GM12874 (cell line): Measurements from ENCODE around the gene PBX1.

ENCODE experiments used
- TF ChIP-seq, protein P1 (sequence below): IDR thresholded peaks from 2 replicates; pipeline ENCODE4 v1.5.1; 2011; ENCODE audit warnings: low read depth, mild to moderate bottlenecking, control low read depth, low read length, moderate library complexity; ENCODE audit not compliant: insufficient read depth

The PBX1 gene

DNA sequence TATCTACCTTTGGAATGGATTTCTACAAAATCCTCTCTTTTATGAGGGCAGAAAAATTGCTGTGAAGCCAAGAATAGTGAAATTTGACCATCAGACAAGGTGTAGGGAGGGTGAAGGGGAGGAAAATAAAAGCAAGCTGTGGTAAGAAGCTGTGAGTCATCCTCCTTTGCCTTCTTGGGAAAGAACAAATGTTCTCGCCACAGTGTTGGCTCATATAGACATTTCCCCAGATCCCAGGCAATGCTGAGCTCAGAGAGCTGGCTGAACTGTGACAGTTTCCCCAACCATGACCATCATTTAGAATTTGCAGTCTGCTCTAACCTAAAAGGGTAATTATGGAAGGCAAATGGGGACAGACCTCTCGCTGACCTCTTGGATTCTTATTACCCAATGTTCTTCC lies 235.4 kb downstream of the PBX1 start:
- TF ChIP-seq, protein P1, sequence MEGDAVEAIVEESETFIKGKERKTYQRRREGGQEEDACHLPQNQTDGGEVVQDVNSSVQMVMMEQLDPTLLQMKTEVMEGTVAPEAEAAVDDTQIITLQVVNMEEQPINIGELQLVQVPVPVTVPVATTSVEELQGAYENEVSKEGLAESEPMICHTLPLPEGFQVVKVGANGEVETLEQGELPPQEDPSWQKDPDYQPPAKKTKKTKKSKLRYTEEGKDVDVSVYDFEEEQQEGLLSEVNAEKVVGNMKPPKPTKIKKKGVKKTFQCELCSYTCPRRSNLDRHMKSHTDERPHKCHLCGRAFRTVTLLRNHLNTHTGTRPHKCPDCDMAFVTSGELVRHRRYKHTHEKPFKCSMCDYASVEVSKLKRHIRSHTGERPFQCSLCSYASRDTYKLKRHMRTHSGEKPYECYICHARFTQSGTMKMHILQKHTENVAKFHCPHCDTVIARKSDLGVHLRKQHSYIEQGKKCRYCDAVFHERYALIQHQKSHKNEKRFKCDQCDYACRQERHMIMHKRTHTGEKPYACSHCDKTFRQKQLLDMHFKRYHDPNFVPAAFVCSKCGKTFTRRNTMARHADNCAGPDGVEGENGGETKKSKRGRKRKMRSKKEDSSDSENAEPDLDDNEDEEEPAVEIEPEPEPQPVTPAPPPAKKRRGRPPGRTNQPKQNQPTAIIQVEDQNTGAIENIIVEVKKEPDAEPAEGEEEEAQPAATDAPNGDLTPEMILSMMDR, result no peak

DNA sequence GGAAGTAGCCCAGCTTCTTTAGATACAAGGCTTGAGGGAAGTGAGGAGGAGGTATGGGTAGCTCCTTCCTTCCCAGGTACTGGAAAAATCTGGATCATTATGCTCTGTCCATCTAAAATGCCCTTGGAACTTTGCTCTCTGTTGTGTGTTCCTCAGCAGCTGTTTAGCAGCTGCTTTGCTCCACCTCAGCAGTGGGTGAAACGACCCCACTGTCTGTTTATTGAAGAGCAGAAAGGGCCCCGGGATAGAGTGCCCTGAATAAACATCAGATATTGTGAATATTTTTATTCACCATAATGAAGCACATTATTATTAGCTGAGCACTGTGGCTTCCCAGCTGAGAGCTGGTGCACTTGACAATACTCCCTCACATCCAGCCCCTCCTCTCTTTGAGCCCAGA lies 237.9 kb downstream of the PBX1 start:
- TF ChIP-seq, protein P1, result no peak

DNA sequence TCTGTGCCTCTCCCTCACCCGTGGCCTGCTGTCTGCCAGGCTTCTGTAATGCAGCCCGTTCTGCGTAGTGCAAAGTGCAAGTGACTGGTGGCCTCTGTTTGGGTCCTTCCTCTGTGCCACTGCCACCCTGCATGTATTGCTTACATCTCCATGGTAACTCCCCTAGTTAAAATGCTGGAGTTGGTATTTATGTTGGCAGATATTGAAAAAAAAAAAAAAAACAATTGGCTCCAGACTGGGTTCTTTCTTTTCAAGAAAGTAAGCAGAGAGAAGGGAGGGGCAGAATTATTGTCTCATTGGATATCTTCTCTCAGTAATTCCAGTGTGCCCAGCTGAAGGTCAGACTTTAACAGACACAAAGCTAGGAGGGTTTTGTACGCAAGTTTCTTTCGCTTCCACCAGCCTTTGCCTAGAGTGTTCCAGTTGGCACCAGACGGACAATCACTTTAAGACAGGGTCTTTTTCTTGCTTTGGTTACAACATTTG lies 242.3 kb downstream of the PBX1 start:
- TF ChIP-seq, protein P1, result no peak

DNA sequence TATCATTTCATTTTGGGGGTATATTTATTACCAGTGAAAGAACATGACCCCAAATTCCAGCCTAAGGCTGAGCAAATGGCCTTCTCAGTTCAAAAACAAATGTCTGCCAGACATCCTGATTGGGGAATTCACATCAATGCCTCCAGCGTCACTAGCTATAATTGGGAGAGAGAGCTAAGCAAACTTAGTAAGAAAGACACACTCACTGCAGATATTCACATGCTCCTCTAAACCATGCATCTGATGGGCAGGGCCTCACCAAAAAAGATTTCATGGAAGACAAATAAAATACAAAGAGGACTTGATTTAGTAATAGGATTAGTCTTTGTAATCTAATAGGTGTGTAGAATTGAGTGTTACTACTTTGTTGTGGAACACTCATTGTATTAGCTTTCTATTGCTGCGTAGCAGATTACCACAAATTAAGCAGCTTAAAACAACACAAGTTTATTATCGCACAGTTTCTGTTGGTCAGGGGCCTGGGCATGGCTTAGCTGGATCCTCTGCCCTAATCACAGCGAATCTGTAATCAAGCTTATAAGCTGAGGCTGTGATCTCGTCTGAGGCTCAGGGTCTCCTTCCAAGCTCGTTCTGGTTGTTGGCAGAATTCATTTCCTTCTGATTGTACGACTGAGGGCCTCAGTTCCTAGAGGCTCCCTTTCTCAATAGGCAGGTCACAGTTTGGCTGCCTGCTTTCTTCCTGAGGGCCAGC lies 243.0 kb downstream of the PBX1 start:
- TF ChIP-seq, protein P1, result no peak

DNA sequence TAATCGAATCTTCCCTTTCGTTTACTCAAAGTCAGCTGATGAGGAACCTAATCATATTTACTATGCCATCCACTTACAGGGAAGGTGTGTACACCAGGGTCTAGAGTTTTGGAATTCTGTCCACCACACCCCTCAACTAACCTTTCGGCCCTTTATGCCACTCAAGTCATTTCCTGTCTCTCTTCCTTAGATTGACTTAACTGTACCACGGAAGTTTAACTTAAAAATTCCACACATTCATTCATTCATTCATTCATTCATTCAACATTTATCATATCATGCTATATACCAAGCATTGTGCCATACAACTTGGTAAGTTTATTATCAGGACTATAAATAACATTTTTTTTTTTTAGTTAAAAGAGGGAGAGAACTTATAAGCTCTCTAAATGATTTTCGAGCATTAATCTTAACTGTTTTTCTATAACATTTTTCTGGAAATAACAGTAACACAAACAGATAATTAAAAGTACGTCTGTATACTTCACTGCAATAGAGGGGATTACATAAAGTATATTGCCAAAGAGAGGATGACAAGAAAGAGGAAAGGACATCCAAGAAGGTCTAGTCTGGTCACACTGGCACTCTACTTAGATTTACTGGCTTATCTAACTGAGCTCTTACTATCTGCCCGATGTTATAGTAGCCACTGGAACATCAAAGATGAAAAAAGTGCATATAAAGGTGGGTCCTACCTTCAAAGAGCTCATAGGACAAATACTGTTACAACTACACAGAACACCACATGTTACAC lies 243.7 kb downstream of the PBX1 start:
- TF ChIP-seq, protein P1, result no peak

DNA sequence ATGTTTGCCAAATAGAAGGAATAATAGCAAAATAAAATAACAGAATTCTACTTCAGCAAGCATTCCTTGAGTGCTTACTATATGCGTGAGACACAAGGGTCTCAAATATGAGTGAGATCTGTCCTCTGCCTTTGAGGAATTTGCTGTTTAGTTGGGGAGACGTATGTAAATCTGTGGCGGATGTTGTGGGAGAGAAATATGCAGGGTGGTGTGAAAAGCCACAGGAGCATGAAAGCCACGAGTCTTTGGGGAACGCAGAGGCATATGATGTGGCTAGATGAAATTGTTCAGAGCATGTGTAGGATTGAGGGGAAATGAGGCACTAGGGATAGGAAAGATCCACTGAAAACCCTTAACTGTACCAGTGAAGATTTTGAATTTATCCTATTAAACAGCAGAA lies 244.4 kb downstream of the PBX1 start:
- TF ChIP-seq, protein P1, result no peak

DNA sequence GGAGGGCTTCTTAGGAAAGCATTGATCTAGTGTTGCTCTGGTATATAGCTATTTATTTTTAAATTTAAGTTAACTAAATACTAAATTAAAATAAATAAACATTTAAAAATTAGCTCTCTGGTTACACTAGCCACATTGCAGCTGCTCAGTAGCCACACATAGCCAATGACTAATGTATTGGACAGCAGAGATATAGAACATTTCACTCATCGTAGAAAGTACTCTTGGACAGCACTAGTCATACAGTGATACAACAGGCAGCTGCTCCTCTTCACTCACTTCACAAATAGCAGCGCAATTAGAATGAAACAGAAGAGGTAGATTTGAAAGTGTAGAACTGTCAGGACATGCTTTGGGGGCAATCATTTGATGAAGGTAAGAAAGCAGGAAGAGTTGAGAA lies 245.4 kb downstream of the PBX1 start:
- TF ChIP-seq, protein P1, result no peak
